ENCODE data around the gene IYD. TPM values are rescaled to one million over a fixed set of nuclear protein-coding genes. Genes with fewer than 3 reads are reported as not detected.

IYD gene
- total RNA-seq, 1 experiment from 2014 or later, result not detected

DNA sequence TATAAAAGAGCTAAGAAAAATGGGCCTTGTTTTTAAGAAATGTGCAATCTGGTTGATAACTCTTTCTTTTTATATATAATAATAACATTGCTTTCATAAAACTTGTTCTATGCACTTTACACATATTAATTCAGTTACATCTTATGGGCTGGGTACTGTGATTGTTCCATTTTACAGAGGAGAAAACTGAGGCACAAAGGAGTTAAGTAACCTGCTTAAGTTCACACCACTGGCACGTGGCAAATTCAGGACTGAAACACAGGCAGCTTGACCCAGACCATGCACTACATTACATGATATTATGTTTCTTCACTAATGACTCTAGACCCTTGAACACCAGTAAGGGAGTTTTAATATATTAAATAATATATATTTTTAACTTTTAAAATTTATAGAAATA, 15.4 kb upstream of the IYD start:
- Histone ChIP-seq H2BK120ac (ENCODE audit: low read depth, low read length, poor library complexity, severe bottlenecking) (no peak overlapping the region), H2BK20ac (ENCODE audit: low read depth, low read length, poor library complexity, severe bottlenecking) (no peak overlapping the region), H3K27me3 (ENCODE audit: insufficient read depth, low read length) (no peaks in the 10 kb centered on the region), H2AFZ (ENCODE audit: low read length) (no peak overlapping the region), H3K9me3 (ENCODE audit: control insufficient read depth, low read depth, low read length) (no peaks in the 10 kb centered on the region), H3K56ac (ENCODE audit: insufficient read length, low read depth, low read length) (no peak overlapping the region), H3K27ac (ENCODE audit: insufficient read length, low read depth, low read length) (no peak overlapping the region), H3K18ac (ENCODE audit: insufficient read length, low read depth, low read length) (no peak overlapping the region), H3T11ph (ENCODE audit: low read length) (no peak overlapping the region), H4K8ac (replicated peaks; ENCODE audit: insufficient read length, low read depth, low read length) (no peak overlapping the region), H3K14ac (ENCODE audit: insufficient read depth, low read length) (no peak overlapping the region), H3K4me1 (ENCODE audit: insufficient read depth, low read length) (no peaks in the 10 kb centered on the region), H3K23ac (ENCODE audit: insufficient read length, low read depth, low read length) (no peak overlapping the region), H3K4ac (ENCODE audit: low read depth, low read length) (no peak overlapping the region), H3K4me2 (ENCODE audit: insufficient read depth, insufficient read length, low read length) (no peak overlapping the region), H3K23me2 (ENCODE audit: insufficient read length, low read depth, low read length, poor library complexity, severe bottlenecking) (no peaks in the 10 kb centered on the region), H2AK5ac (ENCODE audit: insufficient read length, low read length) (no peak overlapping the region), H2BK5ac (ENCODE audit: insufficient read length, low read length) (no peak overlapping the region), H4K20me1 (ENCODE audit: control insufficient read depth, insufficient read depth, insufficient read length) (no peaks in the 10 kb centered on the region), H2BK15ac (ENCODE audit: low read depth, low read length) (no peak overlapping the region), H3K79me2 (ENCODE audit: insufficient read depth, low read length) (no peaks in the 10 kb centered on the region), H3K79me1 (ENCODE audit: insufficient read depth, low read depth, low read length, poor library complexity, severe bottlenecking) (no peaks in the 10 kb centered on the region), H2BK12ac (ENCODE audit: insufficient read length, low read depth, low read length) (no peak overlapping the region), H3K9ac (ENCODE audit: extremely low read depth, insufficient read length, low read length) (no peak overlapping the region), H4K91ac (ENCODE audit: insufficient read length, low read depth, low read length) (no peak overlapping the region), H4K5ac (ENCODE audit: insufficient read length, low read depth, low read length) (no peak overlapping the region)
- WGBS (ENCODE audit: extremely low coverage, insufficient read length, low lambda C conversion rate), result no CpG with 5 or more reads among the region's 1 CpG
- no peak overlapping the region for H3K4me3 Mint-ChIP-seq
- TF ChIP-seq, protein P1, sequence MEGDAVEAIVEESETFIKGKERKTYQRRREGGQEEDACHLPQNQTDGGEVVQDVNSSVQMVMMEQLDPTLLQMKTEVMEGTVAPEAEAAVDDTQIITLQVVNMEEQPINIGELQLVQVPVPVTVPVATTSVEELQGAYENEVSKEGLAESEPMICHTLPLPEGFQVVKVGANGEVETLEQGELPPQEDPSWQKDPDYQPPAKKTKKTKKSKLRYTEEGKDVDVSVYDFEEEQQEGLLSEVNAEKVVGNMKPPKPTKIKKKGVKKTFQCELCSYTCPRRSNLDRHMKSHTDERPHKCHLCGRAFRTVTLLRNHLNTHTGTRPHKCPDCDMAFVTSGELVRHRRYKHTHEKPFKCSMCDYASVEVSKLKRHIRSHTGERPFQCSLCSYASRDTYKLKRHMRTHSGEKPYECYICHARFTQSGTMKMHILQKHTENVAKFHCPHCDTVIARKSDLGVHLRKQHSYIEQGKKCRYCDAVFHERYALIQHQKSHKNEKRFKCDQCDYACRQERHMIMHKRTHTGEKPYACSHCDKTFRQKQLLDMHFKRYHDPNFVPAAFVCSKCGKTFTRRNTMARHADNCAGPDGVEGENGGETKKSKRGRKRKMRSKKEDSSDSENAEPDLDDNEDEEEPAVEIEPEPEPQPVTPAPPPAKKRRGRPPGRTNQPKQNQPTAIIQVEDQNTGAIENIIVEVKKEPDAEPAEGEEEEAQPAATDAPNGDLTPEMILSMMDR (conservative IDR thresholded peaks at IDR 0.05), result no peak
- H3K36me3 Mint-ChIP-seq (ENCODE audit: insufficient read depth in 1 of 3, low read depth in 3 of 3), result no peaks in the 10 kb centered on the region
- peaks cover 7% of the 10 kb centered on the region for H3K27me3 Mint-ChIP-seq (ENCODE audit: low read depth)
- H3K27ac Mint-ChIP-seq, result no peak overlapping the region
- H3K4me1 Mint-ChIP-seq, result no peaks in the 10 kb centered on the region
- no peak for DNase-seq
- no peaks in the 10 kb centered on the region; a peak in 1 of 5 replicates for H3K9me3 Mint-ChIP-seq
